BJ (cell line): ENCODE results near the gene BCORL1. TPM values are rescaled to one million over a fixed set of nuclear protein-coding genes. Genes with fewer than 3 reads are reported as not detected.

Experiments used
- CTCF ChIA-PET: fragments of 350-600 bp; formaldehyde crosslinking; extraction: SDS; loops from one replicate; lab custom pipeline; 2021; ENCODE audit warnings: antibody characterized with exemption, inconsistent platforms; lab: Yijun Ruan, JAX
- POLR2A ChIA-PET: fragments of 300-600 bp; sonication (Branson Sonifier 250); formaldehyde crosslinking; extraction: SDS; loops from one replicate; lab custom pipeline; 2021; ENCODE audit warnings: antibody characterized with exemption; lab: Charles Lee
- DNase-seq: peaks from one replicate; pipeline ENCODE4 v3.0.0-alpha.2; 2011; ENCODE audit warnings: low read depth
- H3K27me3 ChIP-seq: 2 replicates; pipeline ENCODE4 v1.6.0; 2011; ENCODE audit warnings: low read length; ENCODE audit not compliant: control insufficient read depth, insufficient read depth
- H3K36me3 ChIP-seq: 2 replicates; pipeline ENCODE4 v1.5.1; 2011; ENCODE audit warnings: low read length; ENCODE audit not compliant: control insufficient read depth, insufficient read depth
- H3K4me3 ChIP-seq: 2 replicates; pipeline ENCODE4 v1.5.1; 2011; ENCODE audit warnings: low read depth, mild to moderate bottlenecking, control low read depth, low read length
- CTCF ChIP-seq: IDR thresholded peaks from 2 replicates; pipeline ENCODE4 v1.5.1; 2011; ENCODE audit warnings: low read depth, mild to moderate bottlenecking, control low read depth, inconsistent platforms, low read length, moderate library complexity; ENCODE audit not compliant: insufficient read depth
- polyA plus RNA-seq: library from polyadenylated mRNA; depleted of rRNA; stranded (reverse); fragments of >200 nt; gene quantifications from 2 replicates; pipeline ENCODE4 v1.2.3, GENCODE V29; 2011

BCORL1 gene
- polyA plus RNA-seq, 1 experiment: 1.5 TPM

GRCh38 chrX:129938081-129938480 is 44.4 kb upstream of the BCORL1 start:
- ChIA-PET CTCF (no interaction called here), POLR2A (no interaction called here)
- Histone ChIP-seq H3K36me3 (no peaks in the 10 kb centered on the region), H3K27me3 (peaks cover 3% of the 10 kb centered on the region; the same call in 1 of the 2 replicates), H3K4me3 (no peak overlapping the region)
- no peak for TF ChIP-seq CTCF
- DNase-seq: no peak

GRCh38 chrX:129939986-129940385 is 42.4 kb upstream of the BCORL1 start:
- H3K27me3 ChIP-seq: peaks cover 3% of the 10 kb centered on the region; the same call in 1 of the 2 replicates
- no peak overlapping the region for H3K4me3 ChIP-seq
- no peaks in the 10 kb centered on the region for H3K36me3 ChIP-seq
- no peak for DNase-seq
- ChIA-PET POLR2A (no interaction called here), CTCF (no interaction called here)
- TF ChIP-seq CTCF: no peak

GRCh38 chrX:129940721-129941120 is 41.7 kb upstream of the BCORL1 start:
- Histone ChIP-seq H3K36me3 (no peaks in the 10 kb centered on the region), H3K27me3 (peaks cover 3% of the 10 kb centered on the region; the same call in 1 of the 2 replicates), H3K4me3 (no peak overlapping the region)
- DNase-seq: no peak
- POLR2A ChIA-PET: no interaction called here
- CTCF ChIA-PET: no interaction called here
- TF ChIP-seq CTCF: no peak

DNA sequence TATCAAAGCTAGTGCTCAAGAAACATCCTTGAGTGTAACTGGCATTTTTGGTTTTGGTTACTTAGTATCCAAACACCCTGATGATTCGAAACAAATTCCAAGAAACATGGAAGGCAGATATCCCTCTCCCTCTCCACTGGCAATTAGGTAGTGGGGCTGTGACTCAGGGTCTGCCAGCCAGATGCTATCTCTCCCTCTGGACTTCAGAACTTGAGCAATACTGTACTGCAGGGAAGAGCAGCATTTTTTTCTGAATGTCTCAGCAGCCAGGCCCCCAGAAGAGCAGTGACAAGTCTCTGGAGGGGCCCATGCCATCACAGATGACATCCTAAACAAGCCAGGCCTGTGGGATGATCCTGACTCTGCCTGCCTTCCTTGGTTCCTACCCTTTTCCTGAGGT is 37.3 kb upstream of the BCORL1 start:
- ChIA-PET POLR2A (no interaction called here), CTCF (interaction anchor here (0.6 kb wide), 1 partner anchor 55 kb away, joined by 3 read pairs; no protein-coding TSS in a partner anchor)
- no peak for TF ChIP-seq CTCF
- H3K27me3 ChIP-seq: no peaks in the 10 kb centered on the region
- no peak overlapping the region for H3K4me3 ChIP-seq
- H3K36me3 ChIP-seq: no peaks in the 10 kb centered on the region
- no peak for DNase-seq

GRCh38 chrX:129953334-129953648 is 29.1 kb upstream of the BCORL1 start:
- DNase-seq: no peak
- TF ChIP-seq CTCF: no peak
- H3K36me3 ChIP-seq: no peaks in the 10 kb centered on the region
- H3K27me3 ChIP-seq: no peaks in the 10 kb centered on the region
- POLR2A ChIA-PET: interaction anchor here (0.6 kb wide), 1 partner anchor 319 kb away, joined by 8 read pairs; no protein-coding TSS in a partner anchor
- H3K4me3 ChIP-seq: no peak overlapping the region
- CTCF ChIA-PET: no interaction called here
